ENCODE measurements around the gene TSBP1.
"Not testable (repeated sequence)": the region's sequence is repeated elsewhere in the genome, so short reads cannot be mapped to it uniquely, and the experiment has no call there.

TSBP1 gene

GRCh38 chr6:32337186-32337805 is 34.4 kb downstream of the TSBP1 start:
- H3K9ac ChIP-seq (ENCODE audit: low read depth in 1 of 2, low read length in 2 of 2): no peak overlapping the region

GRCh38 chr6:32332433-32332832 is 39.3 kb downstream of the TSBP1 start:
- no peaks in the 10 kb centered on the region for H3K36me3 ChIP-seq (ENCODE audit: control insufficient read depth in 1 of 2, insufficient read depth in 2 of 2, low read length in 2 of 2)
- no peak overlapping the region for H3K9ac ChIP-seq (ENCODE audit: low read depth in 1 of 2, low read length in 2 of 2)
- no peaks in the 10 kb centered on the region for H3K4me1 ChIP-seq (ENCODE audit: control insufficient read depth in 1 of 2, insufficient read depth in 2 of 2, low read length in 2 of 2)
- H3K4me3 ChIP-seq (ENCODE audit: low read depth in 1 of 2, low read length in 2 of 2): no peak overlapping the region
- H3K27me3 ChIP-seq (ENCODE audit: control insufficient read depth in 1 of 2, insufficient read depth in 2 of 2, low read length in 2 of 2): no peaks in the 10 kb centered on the region
- H3K27ac ChIP-seq (ENCODE audit: low read depth, low read length): no peak overlapping the region
- H3K9me3 ChIP-seq (ENCODE audit: control insufficient read depth in 1 of 2, low read length in 2 of 2): no peaks in the 10 kb centered on the region

More at GRCh38 chr6:32337186-32337805, 34.4 kb downstream of the TSBP1 start:
- no peak overlapping the region for H3K4me3 ChIP-seq (ENCODE audit: low read depth in 1 of 2, low read length in 2 of 2)
- no peaks in the 10 kb centered on the region for H3K9me3 ChIP-seq (ENCODE audit: control insufficient read depth in 1 of 2, low read length in 2 of 2)
- H3K4me1 ChIP-seq (ENCODE audit: control insufficient read depth in 1 of 2, insufficient read depth in 2 of 2, low read length in 2 of 2): no peaks in the 10 kb centered on the region
- H3K27ac ChIP-seq (ENCODE audit: low read depth, low read length): no peak overlapping the region
- H3K27me3 ChIP-seq (ENCODE audit: control insufficient read depth in 1 of 2, insufficient read depth in 2 of 2, low read length in 2 of 2): no peaks in the 10 kb centered on the region
- no peaks in the 10 kb centered on the region for H3K36me3 ChIP-seq (ENCODE audit: control insufficient read depth in 1 of 2, insufficient read depth in 2 of 2, low read length in 2 of 2)

GRCh38 chr6:32329141-32329540 is 42.6 kb downstream of the TSBP1 start:
- no peak overlapping the region for H3K9ac ChIP-seq (ENCODE audit: low read depth in 1 of 2, low read length in 2 of 2)
- H3K36me3 ChIP-seq (ENCODE audit: control insufficient read depth in 1 of 2, insufficient read depth in 2 of 2, low read length in 2 of 2): no peaks in the 10 kb centered on the region
- H3K4me3 ChIP-seq (ENCODE audit: low read depth in 1 of 2, low read length in 2 of 2): no peak overlapping the region
- no peaks in the 10 kb centered on the region for H3K9me3 ChIP-seq (ENCODE audit: control insufficient read depth in 1 of 2, low read length in 2 of 2)
- no peaks in the 10 kb centered on the region for H3K27me3 ChIP-seq (ENCODE audit: control insufficient read depth in 1 of 2, insufficient read depth in 2 of 2, low read length in 2 of 2)
- no peak overlapping the region for H3K27ac ChIP-seq (ENCODE audit: low read depth, low read length)
- no peaks in the 10 kb centered on the region for H3K4me1 ChIP-seq (ENCODE audit: control insufficient read depth in 1 of 2, insufficient read depth in 2 of 2, low read length in 2 of 2)

DNA sequence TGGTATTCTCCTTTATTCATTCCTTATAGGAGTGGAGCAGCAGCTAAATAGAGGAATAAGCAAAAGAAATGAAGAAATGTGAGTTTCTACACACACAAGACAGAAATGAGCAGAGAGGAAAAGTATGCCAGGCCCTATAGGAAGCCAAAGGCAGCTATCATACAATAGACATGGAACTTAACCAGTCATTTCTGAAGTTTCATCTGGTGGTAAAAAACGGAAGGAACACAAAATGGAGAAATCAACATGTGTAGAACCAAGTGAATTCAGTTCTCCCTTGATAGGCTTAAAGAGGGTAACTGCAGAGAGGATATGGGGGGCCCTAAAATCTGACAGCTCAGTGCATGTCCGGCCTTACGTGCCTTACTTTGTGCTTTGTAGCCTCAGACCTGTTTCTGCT is 44.6 kb downstream of the TSBP1 start:
- Histone ChIP-seq H3K36me3 (ENCODE audit: control insufficient read depth in 1 of 2, insufficient read depth in 2 of 2, low read length in 2 of 2) (no peaks in the 10 kb centered on the region), H3K27me3 (ENCODE audit: control insufficient read depth in 1 of 2, insufficient read depth in 2 of 2, low read length in 2 of 2) (no peaks in the 10 kb centered on the region), H3K27ac (ENCODE audit: low read depth, low read length) (no peak overlapping the region), H3K9me3 (ENCODE audit: control insufficient read depth in 1 of 2, low read length in 2 of 2) (no peaks in the 10 kb centered on the region), H3K4me3 (ENCODE audit: low read depth in 1 of 2, low read length in 2 of 2) (no peak overlapping the region), H3K9ac (ENCODE audit: low read depth in 1 of 2, low read length in 2 of 2) (no peak overlapping the region), H3K4me1 (ENCODE audit: control insufficient read depth in 1 of 2, insufficient read depth in 2 of 2, low read length in 2 of 2) (no peaks in the 10 kb centered on the region)

- Histone ChIP-seq H3K9ac (ENCODE audit: low read depth in 1 of 2, low read length in 2 of 2) (no peak overlapping the region), H3K9me3 (ENCODE audit: control insufficient read depth in 1 of 2, low read length in 2 of 2) (no peaks in the 10 kb centered on the region), H3K27me3 (ENCODE audit: control insufficient read depth in 1 of 2, insufficient read depth in 2 of 2, low read length in 2 of 2) (no peaks in the 10 kb centered on the region), H3K4me3 (ENCODE audit: low read depth in 1 of 2, low read length in 2 of 2) (no peak overlapping the region), H3K27ac (ENCODE audit: low read depth, low read length) (no peak overlapping the region), H3K4me1 (ENCODE audit: control insufficient read depth in 1 of 2, insufficient read depth in 2 of 2, low read length in 2 of 2) (no peaks in the 10 kb centered on the region), H3K36me3 (ENCODE audit: control insufficient read depth in 1 of 2, insufficient read depth in 2 of 2, low read length in 2 of 2) (no peaks in the 10 kb centered on the region)
These were observed 53.2 kb downstream of the TSBP1 start for GRCh38 chr6:32318501-32318900.

DNA sequence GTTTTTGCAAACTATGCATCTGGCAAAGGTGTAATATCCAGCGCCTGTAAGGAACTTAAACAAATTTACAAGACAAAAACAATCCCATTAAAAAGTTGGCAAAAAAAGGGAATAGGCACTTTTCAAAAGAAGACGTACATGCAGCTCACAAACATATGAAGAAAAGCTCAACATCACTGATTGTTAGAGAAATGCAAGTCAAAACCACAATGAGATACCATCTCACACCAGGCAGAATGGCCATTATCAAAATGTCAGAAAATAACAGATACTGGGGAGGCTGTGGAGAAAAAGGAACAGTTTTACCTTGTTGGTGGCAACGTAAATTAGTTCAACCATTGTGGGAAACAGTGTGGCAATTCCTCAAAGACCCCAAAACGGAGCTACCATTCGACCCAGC is 54.2 kb downstream of the TSBP1 start:
- Histone ChIP-seq H3K27ac (ENCODE audit: low read depth, low read length) (no peak overlapping the region), H3K9me3 (ENCODE audit: control insufficient read depth in 1 of 2, low read length in 2 of 2) (no peaks in the 10 kb centered on the region), H3K4me3 (ENCODE audit: low read depth in 1 of 2, low read length in 2 of 2) (no peak overlapping the region), H3K36me3 (ENCODE audit: control insufficient read depth in 1 of 2, insufficient read depth in 2 of 2, low read length in 2 of 2) (no peaks in the 10 kb centered on the region), H3K4me1 (ENCODE audit: control insufficient read depth in 1 of 2, insufficient read depth in 2 of 2, low read length in 2 of 2) (no peaks in the 10 kb centered on the region), H3K27me3 (ENCODE audit: control insufficient read depth in 1 of 2, insufficient read depth in 2 of 2, low read length in 2 of 2) (no peaks in the 10 kb centered on the region), H3K9ac (ENCODE audit: low read depth in 1 of 2, low read length in 2 of 2) (no peak overlapping the region)

DNA sequence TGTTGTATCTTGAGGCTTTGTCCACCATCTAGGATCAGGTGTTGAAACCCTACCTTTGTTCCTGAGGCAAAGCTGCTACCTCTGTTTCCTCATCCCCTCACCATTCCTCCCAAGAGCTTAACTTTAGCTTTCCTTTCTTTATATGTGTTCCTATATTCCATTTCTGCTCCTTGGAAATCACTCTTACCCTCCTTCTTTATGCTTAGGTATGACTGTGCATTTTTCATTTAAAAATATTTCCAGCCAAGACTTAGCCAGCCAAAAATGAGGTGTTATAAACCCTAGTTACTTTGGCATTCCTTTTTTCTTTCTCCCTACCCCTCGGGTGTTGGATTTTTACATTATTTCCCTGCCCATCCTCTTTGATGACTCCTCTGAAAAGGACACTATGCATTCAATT is 57.7 kb downstream of the TSBP1 start:
- no peak overlapping the region for H3K27ac ChIP-seq (ENCODE audit: low read depth, low read length)
- no peak overlapping the region for H3K9ac ChIP-seq (ENCODE audit: low read depth in 1 of 2, low read length in 2 of 2)
- no peaks in the 10 kb centered on the region for H3K27me3 ChIP-seq (ENCODE audit: control insufficient read depth in 1 of 2, insufficient read depth in 2 of 2, low read length in 2 of 2)
- no peaks in the 10 kb centered on the region for H3K9me3 ChIP-seq (ENCODE audit: control insufficient read depth in 1 of 2, low read length in 2 of 2)
- H3K4me3 ChIP-seq (ENCODE audit: low read depth in 1 of 2, low read length in 2 of 2): no peak overlapping the region
- H3K4me1 ChIP-seq (ENCODE audit: control insufficient read depth in 1 of 2, insufficient read depth in 2 of 2, low read length in 2 of 2): no peaks in the 10 kb centered on the region
- H3K36me3 ChIP-seq (ENCODE audit: control insufficient read depth in 1 of 2, insufficient read depth in 2 of 2, low read length in 2 of 2): no peaks in the 10 kb centered on the region

- Histone ChIP-seq H3K27ac (ENCODE audit: low read depth, low read length) (no peak overlapping the region), H3K9me3 (ENCODE audit: control insufficient read depth in 1 of 2, low read length in 2 of 2) (no peaks in the 10 kb centered on the region), H3K4me3 (ENCODE audit: low read depth in 1 of 2, low read length in 2 of 2) (no peak overlapping the region), H3K27me3 (ENCODE audit: control insufficient read depth in 1 of 2, insufficient read depth in 2 of 2, low read length in 2 of 2) (no peaks in the 10 kb centered on the region), H3K9ac (ENCODE audit: low read depth in 1 of 2, low read length in 2 of 2) (no peak overlapping the region), H3K4me1 (ENCODE audit: control insufficient read depth in 1 of 2, insufficient read depth in 2 of 2, low read length in 2 of 2) (no peaks in the 10 kb centered on the region), H3K36me3 (ENCODE audit: control insufficient read depth in 1 of 2, insufficient read depth in 2 of 2, low read length in 2 of 2) (no peaks in the 10 kb centered on the region)
These were observed 72.9 kb downstream of the TSBP1 start for GRCh38 chr6:32298632-32299336.

DNA sequence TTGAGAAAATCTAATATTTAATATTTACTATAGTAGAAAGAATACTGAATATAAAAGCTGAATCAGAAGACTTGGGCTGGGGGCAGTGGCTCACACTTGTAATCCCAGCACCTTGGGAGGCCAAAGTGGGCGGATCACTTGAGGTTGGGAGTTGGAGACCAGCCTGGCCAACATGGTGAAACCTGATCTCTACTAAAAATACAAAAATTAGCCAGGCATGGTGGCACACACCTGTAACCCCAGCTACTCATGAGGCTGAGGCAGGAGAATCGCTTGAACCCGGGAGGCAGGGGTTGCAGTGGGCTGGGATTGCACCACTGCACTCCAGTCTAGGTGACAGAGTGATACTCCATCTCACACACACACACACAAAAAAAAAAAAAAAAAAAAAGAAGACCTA is 76.7 kb downstream of the TSBP1 start:
- not testable (repeated sequence) for H3K27me3 ChIP-seq (ENCODE audit: control insufficient read depth in 1 of 2, insufficient read depth in 2 of 2, low read length in 2 of 2); H3K36me3 ChIP-seq (ENCODE audit: control insufficient read depth in 1 of 2, insufficient read depth in 2 of 2, low read length in 2 of 2); H3K4me3 ChIP-seq (ENCODE audit: low read depth in 1 of 2, low read length in 2 of 2); H3K9ac ChIP-seq (ENCODE audit: low read depth in 1 of 2, low read length in 2 of 2); H3K27ac ChIP-seq (ENCODE audit: low read depth, low read length); H3K4me1 ChIP-seq (ENCODE audit: control insufficient read depth in 1 of 2, insufficient read depth in 2 of 2, low read length in 2 of 2); H3K9me3 ChIP-seq (ENCODE audit: control insufficient read depth in 1 of 2, low read length in 2 of 2)

GRCh38 chr6:32294566-32294965 is 77.1 kb downstream of the TSBP1 start:
- Histone ChIP-seq H3K4me3 (ENCODE audit: low read depth in 1 of 2, low read length in 2 of 2) (no peak overlapping the region), H3K27ac (ENCODE audit: low read depth, low read length) (no peak overlapping the region), H3K27me3 (ENCODE audit: control insufficient read depth in 1 of 2, insufficient read depth in 2 of 2, low read length in 2 of 2) (no peaks in the 10 kb centered on the region), H3K4me1 (ENCODE audit: control insufficient read depth in 1 of 2, insufficient read depth in 2 of 2, low read length in 2 of 2) (peaks cover 0 to 4% of the 10 kb centered on the region in 2 donors), H3K9me3 (ENCODE audit: control insufficient read depth in 1 of 2, low read length in 2 of 2) (no peaks in the 10 kb centered on the region), H3K9ac (ENCODE audit: low read depth in 1 of 2, low read length in 2 of 2) (no peak overlapping the region), H3K36me3 (ENCODE audit: control insufficient read depth in 1 of 2, insufficient read depth in 2 of 2, low read length in 2 of 2) (no peaks in the 10 kb centered on the region)

Measured in duodenal mucosa (tissue), 2 donors.